Loucy (cell line): ENCODE measurements around the gene ACACB.

ENCODE experiments used
- H2AFZ ChIP-seq: fragments of 200-600 bp; sonication (generic); 2 replicates; pipeline ENCODE4 v1.6.0; 2016; ENCODE audit warnings: antibody characterized with exemption, mild to moderate bottlenecking, low read length, moderate library complexity
- H3F3A ChIP-seq: fragments of 200-600 bp; 2 replicates; pipeline ENCODE4 v1.6.0; 2016; ENCODE audit warnings: antibody characterized with exemption, low read depth, mild to moderate bottlenecking
- H3K27me3 ChIP-seq: fragments of 200-600 bp; sonication (generic); 2 replicates; pipeline ENCODE4 v1.6.1; 2014; ENCODE audit warnings: low read length, mild to moderate bottlenecking; ENCODE audit not compliant: insufficient read depth, poor library complexity, severe bottlenecking
- H3K36me3 ChIP-seq: fragments of 200-600 bp; sonication (generic); 2 replicates; pipeline ENCODE4 v1.6.1; 2016; ENCODE audit warnings: low read length; ENCODE audit not compliant: insufficient read depth
- H3K4me1 ChIP-seq: fragments of 200-600 bp; sonication (generic); 2 replicates; pipeline ENCODE4 v1.5.1; 2014; ENCODE audit warnings: low read length, mild to moderate bottlenecking; ENCODE audit not compliant: insufficient read depth, poor library complexity, severe bottlenecking
- H3K4me2 ChIP-seq: fragments of 200-600 bp; sonication (generic); 2 replicates; pipeline ENCODE4 v1.6.0; 2014; ENCODE audit warnings: antibody characterized with exemption, low read length, low read depth, mild to moderate bottlenecking; ENCODE audit not compliant: poor library complexity, severe bottlenecking
- H3K4me3 ChIP-seq: fragments of 200-600 bp; sonication (generic); 2 replicates; pipeline ENCODE4 v1.5.1; 2014; ENCODE audit warnings: low read length, mild to moderate bottlenecking, mixed read lengths; ENCODE audit not compliant: poor library complexity, severe bottlenecking
- H3K79me2 ChIP-seq: fragments of 200-600 bp; sonication (generic); 2 replicates; pipeline ENCODE4 v1.6.1; 2014; ENCODE audit warnings: low read length; ENCODE audit not compliant: insufficient read depth
- H3K9ac ChIP-seq: fragments of 200-600 bp; sonication (generic); 2 replicates; pipeline ENCODE4 v1.6.0; 2014; ENCODE audit warnings: mild to moderate bottlenecking, low read depth, low read length, moderate library complexity; ENCODE audit not compliant: poor library complexity, severe bottlenecking
- H3K9me2 ChIP-seq: fragments of 200-600 bp; sonication (generic); replicated peaks from 2 replicates; pipeline ENCODE4 v1.6.1; 2016; ENCODE audit warnings: low read depth, low read length, mixed read lengths
- H3K9me3 ChIP-seq: fragments of 200-600 bp; sonication (generic); 2 replicates; pipeline ENCODE4 v1.6.1; 2014; ENCODE audit warnings: mild to moderate bottlenecking, antibody characterized with exemption, low read length, low read depth; ENCODE audit not compliant: insufficient read depth
- H4K20me1 ChIP-seq: fragments of 200-600 bp; sonication (generic); 2 replicates; pipeline ENCODE4 v1.6.0; 2014; ENCODE audit warnings: antibody characterized with exemption, low read length, mild to moderate bottlenecking; ENCODE audit not compliant: insufficient read depth, poor library complexity, severe bottlenecking
- EZH2phosphoT487 ChIP-seq: fragments of 200-600 bp; IDR thresholded peaks from 2 replicates; pipeline ENCODE4 v1.6.1; 2018; ENCODE audit warnings: antibody characterized with exemption, mild to moderate bottlenecking, moderate library complexity, borderline replicate concordance
- TF ChIP-seq, protein P1 (sequence below): fragments of 200-600 bp; sonication (generic); conservative IDR thresholded peaks from 2 replicates; pipeline ENCODE4 v1.5.1; 2014; ENCODE audit warnings: mild to moderate bottlenecking, antibody characterized with exemption, low read length

Gene ACACB

DNA sequence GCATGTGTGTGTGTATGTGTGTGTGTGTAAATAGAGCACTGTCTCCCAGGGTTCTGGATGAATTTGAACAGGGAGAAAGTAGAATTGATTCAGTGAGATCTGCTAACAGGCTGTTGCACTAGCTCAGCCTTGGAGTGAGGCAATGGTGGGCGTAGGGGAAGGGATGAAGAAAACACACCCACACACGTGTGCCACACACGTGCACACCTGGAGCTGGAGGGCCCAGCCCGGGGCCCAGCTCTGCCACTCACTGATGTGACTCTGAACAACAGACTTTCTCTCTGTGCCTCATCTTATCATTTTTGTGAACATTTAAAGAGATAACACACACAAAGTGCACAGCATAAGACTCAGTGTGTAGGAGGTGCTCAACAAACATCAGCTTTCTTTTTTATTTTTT, 4.2 kb downstream of the ACACB start:
- Histone ChIP-seq H2AFZ (no peak overlapping the region), H3K79me2 (no peaks in the 10 kb centered on the region), H3K27me3 (no peaks in the 10 kb centered on the region), H3K9ac (no peak overlapping the region), H3K4me3 (no peak overlapping the region), H3K4me2 (no peak overlapping the region), H3K9me2 (no peaks in the 10 kb centered on the region), H3K9me3 (no peaks in the 10 kb centered on the region), H3F3A (no peaks in the 10 kb centered on the region), H4K20me1 (no peaks in the 10 kb centered on the region), H3K4me1 (peaks cover 12% of the 10 kb centered on the region), H3K36me3 (no peaks in the 10 kb centered on the region)
- TF ChIP-seq EZH2phosphoT487, result no peak
- TF ChIP-seq, protein P1, sequence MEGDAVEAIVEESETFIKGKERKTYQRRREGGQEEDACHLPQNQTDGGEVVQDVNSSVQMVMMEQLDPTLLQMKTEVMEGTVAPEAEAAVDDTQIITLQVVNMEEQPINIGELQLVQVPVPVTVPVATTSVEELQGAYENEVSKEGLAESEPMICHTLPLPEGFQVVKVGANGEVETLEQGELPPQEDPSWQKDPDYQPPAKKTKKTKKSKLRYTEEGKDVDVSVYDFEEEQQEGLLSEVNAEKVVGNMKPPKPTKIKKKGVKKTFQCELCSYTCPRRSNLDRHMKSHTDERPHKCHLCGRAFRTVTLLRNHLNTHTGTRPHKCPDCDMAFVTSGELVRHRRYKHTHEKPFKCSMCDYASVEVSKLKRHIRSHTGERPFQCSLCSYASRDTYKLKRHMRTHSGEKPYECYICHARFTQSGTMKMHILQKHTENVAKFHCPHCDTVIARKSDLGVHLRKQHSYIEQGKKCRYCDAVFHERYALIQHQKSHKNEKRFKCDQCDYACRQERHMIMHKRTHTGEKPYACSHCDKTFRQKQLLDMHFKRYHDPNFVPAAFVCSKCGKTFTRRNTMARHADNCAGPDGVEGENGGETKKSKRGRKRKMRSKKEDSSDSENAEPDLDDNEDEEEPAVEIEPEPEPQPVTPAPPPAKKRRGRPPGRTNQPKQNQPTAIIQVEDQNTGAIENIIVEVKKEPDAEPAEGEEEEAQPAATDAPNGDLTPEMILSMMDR, result no peak

DNA sequence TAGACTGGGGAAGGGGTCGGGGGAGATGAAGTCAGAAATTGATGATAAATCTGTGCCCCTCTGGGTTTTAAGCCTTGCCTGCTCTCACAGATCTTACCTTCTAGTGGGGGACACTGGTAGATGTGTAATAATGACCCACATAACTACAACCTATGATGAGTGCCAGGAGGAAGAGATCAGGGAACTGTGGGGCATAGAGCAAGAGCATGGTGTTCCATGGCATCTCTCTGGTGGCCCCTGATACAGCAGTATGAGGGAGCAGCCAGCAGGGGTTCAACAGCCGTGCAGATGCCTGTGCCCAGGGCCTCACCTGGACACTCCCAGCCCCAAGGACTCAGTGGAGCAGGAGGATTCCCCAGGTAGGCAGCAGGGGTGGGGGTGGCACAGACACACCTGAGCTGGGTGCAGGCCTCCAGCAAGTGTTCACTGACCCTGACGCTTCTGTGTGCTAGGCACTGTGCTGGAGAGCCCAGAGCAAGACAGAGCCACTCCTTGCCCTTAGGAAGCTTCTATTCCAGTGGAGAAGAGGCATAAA, 5.0 kb downstream of the ACACB start:
- H3K79me2 ChIP-seq, result no peaks in the 10 kb centered on the region
- H3K36me3 ChIP-seq, result no peaks in the 10 kb centered on the region
- H3K9me2 ChIP-seq, result no peaks in the 10 kb centered on the region
- H3K4me1 ChIP-seq, result peaks cover 3% of the 10 kb centered on the region
- no peaks in the 10 kb centered on the region for H4K20me1 ChIP-seq
- no peak overlapping the region for H3K9ac ChIP-seq
- H3K9me3 ChIP-seq, result no peaks in the 10 kb centered on the region
- TF ChIP-seq EZH2phosphoT487, result no peak
- TF ChIP-seq, protein P1, result no peak
- H3K4me3 ChIP-seq, result no peak overlapping the region
- H3K27me3 ChIP-seq, result no peaks in the 10 kb centered on the region
- no peak overlapping the region for H3K4me2 ChIP-seq
- H2AFZ ChIP-seq, result no peak overlapping the region
- H3F3A ChIP-seq, result no peaks in the 10 kb centered on the region

DNA sequence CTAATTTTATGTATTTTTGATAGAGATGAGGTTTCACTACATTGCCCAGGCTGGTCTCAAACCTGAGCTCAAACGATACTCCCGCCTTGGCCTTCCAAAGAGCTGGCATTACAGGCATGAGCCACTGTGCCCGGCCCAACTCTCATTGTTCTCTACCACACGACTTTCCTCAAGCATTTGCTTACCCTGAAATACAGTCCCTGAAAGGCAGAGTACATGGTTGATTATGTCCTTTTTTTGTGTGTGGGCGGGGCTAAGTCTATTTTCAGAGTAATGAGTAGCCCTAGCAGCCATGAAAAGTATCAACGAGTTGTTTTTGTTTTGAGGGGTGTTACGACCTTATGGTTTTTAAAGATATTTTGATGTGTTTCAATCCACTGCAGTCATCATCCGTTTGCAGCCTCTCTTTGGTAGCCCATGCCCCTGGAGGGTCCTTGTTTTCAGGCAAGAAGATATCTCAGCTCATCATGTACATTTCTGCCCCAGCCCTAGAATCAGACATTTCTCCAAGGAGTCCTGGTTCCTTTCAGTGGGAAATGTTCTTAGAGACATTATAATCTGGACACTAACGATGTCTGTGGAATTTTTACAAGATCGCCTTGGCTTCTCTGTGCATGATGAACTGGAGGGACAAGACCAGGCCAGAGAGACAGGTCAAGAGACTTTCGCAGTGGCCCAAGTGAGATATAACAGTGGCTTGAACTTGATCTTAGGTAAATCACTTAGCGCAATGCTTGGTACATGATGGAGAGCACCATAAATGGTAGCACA, 8.7 kb downstream of the ACACB start:
- no peak overlapping the region for H2AFZ ChIP-seq
- H3F3A ChIP-seq, result no peaks in the 10 kb centered on the region
- no peak for TF ChIP-seq EZH2phosphoT487
- TF ChIP-seq, protein P1, result no peak
- H3K36me3 ChIP-seq, result no peaks in the 10 kb centered on the region
- H3K4me1 ChIP-seq, result no peaks in the 10 kb centered on the region
- H3K27me3 ChIP-seq, result no peaks in the 10 kb centered on the region
- no peaks in the 10 kb centered on the region for H3K9me2 ChIP-seq
- no peak overlapping the region for H3K4me3 ChIP-seq
- H4K20me1 ChIP-seq, result no peaks in the 10 kb centered on the region
- H3K4me2 ChIP-seq, result no peak overlapping the region
- H3K9me3 ChIP-seq, result no peaks in the 10 kb centered on the region
- no peaks in the 10 kb centered on the region for H3K79me2 ChIP-seq
- H3K9ac ChIP-seq, result no peak overlapping the region
